ENCODE results near the gene SPIRE2. TPM values are rescaled to one million over a fixed set of nuclear protein-coding genes. Genes with fewer than 3 reads are reported as not detected.
"Not testable (repeated sequence)": the region's sequence is repeated elsewhere in the genome, so short reads cannot be mapped to it uniquely, and the experiment has no call there.

SPIRE2 gene
- polyA plus RNA-seq, 1 donor from 2014 or later: 45.0 TPM

DNA sequence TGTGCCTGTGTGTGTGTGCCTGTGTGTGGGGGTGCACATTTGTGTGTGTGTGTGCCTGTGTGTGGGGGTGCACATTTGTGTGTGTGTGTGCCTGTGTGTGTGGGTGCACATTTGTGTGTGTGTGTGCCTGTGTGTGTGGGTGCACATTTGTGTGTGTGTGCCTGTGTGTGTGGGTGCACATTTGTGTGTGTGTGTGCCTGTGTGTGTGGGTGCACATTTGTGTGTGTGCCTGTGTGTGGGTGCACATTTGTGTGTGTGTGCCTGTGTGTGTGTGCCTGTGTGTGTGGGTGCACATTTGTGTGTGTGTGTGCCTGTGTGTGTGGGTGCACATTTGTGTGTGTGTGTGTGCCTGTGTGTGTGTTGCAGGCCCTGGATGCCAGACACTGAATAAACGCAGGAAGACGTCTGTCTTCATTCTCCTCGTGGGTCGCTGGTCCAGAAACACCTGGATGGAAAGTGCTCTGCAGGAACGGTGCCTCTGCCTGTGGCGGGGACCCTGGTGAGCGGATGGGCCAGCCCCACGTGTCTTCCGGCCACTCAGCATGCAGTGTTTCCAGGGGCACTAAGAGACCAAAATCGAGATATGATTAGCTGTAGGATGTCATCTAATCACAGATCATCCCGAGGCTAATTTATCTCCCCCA, 86.5 kb downstream of the SPIRE2 start:
- H3K27ac ChIP-seq (ENCODE audit: low read length); H3K9me3 ChIP-seq (ENCODE audit: low read length); H3K36me3 ChIP-seq (ENCODE audit: insufficient read depth, low read length): not testable (repeated sequence)

DNA sequence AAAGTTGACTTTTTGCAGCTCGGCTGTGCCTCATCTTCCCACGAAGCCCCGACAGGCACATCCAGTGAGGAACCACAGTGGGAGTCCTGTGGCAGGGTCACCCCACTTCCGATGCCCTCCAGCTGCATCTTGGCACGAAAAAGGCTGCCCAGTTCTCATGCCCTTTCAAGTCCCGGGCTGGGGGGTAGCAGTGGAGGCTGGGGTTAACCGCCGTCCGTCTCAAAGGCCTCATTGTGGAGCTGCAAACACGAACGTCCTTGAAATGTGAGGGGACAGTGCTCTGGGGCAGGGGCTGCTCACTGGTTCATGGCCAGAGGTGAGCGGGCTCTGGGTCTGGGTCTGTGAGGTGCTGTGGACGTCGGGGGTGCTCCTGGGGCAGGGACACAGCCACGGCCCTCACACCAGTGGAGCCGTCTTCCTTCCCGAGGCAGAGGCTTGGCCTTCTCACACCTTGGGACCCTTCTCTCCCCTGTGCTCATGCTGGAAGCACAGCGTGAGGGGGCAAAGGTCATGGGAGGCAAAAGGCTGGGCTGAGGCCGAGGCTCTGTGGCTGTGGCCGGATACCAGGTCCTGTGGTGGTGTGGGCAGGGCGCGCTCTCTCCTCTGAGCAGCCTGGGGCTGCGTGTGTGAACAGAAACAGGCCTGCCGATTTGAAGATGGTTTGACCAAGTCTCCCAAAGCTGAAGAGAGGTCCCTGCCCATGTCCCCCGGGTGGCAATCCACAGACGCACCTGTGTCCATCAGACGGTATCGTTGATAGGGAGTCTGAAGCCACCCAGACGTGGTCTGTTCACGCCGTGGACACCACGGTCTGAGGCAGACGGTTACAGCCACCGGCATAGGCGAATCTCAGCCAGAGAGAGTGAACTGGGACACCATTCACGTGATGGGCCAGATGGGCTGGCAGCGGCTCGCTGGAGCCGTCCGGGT, 87.3 kb downstream of the SPIRE2 start:
- H3K27ac ChIP-seq (ENCODE audit: low read length): no peak overlapping the region
- no peak overlapping the region for H2AFZ ChIP-seq (ENCODE audit: low read depth, low read length)
- TF ChIP-seq, protein P1, sequence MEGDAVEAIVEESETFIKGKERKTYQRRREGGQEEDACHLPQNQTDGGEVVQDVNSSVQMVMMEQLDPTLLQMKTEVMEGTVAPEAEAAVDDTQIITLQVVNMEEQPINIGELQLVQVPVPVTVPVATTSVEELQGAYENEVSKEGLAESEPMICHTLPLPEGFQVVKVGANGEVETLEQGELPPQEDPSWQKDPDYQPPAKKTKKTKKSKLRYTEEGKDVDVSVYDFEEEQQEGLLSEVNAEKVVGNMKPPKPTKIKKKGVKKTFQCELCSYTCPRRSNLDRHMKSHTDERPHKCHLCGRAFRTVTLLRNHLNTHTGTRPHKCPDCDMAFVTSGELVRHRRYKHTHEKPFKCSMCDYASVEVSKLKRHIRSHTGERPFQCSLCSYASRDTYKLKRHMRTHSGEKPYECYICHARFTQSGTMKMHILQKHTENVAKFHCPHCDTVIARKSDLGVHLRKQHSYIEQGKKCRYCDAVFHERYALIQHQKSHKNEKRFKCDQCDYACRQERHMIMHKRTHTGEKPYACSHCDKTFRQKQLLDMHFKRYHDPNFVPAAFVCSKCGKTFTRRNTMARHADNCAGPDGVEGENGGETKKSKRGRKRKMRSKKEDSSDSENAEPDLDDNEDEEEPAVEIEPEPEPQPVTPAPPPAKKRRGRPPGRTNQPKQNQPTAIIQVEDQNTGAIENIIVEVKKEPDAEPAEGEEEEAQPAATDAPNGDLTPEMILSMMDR (IDR thresholded peaks at IDR 0.05; ENCODE audit: poor library complexity, severe bottlenecking): no peak
- no peak for TF ChIP-seq EZH2 (IDR thresholded peaks at IDR 0.05; ENCODE audit: borderline replicate concordance, insufficient read depth, low read length, poor library complexity, severe bottlenecking)
- no peak for TF ChIP-seq TAF1 (IDR thresholded peaks at IDR 0.05; ENCODE audit: low read depth)
- TF ChIP-seq POLR2AphosphoS5 (IDR thresholded peaks at IDR 0.05): no peak
- no peak for TF ChIP-seq EP300 (conservative IDR thresholded peaks at IDR 0.05; ENCODE audit: poor library complexity, severe bottlenecking)
- no peak for TF ChIP-seq SMC3 (conservative IDR thresholded peaks at IDR 0.05; ENCODE audit: poor library complexity)
- no peak for TF ChIP-seq MXI1 (conservative IDR thresholded peaks at IDR 0.05; ENCODE audit: poor library complexity, severe bottlenecking)
- TF ChIP-seq RAD21 (conservative IDR thresholded peaks at IDR 0.05): no peak
- TF ChIP-seq, protein P2, sequence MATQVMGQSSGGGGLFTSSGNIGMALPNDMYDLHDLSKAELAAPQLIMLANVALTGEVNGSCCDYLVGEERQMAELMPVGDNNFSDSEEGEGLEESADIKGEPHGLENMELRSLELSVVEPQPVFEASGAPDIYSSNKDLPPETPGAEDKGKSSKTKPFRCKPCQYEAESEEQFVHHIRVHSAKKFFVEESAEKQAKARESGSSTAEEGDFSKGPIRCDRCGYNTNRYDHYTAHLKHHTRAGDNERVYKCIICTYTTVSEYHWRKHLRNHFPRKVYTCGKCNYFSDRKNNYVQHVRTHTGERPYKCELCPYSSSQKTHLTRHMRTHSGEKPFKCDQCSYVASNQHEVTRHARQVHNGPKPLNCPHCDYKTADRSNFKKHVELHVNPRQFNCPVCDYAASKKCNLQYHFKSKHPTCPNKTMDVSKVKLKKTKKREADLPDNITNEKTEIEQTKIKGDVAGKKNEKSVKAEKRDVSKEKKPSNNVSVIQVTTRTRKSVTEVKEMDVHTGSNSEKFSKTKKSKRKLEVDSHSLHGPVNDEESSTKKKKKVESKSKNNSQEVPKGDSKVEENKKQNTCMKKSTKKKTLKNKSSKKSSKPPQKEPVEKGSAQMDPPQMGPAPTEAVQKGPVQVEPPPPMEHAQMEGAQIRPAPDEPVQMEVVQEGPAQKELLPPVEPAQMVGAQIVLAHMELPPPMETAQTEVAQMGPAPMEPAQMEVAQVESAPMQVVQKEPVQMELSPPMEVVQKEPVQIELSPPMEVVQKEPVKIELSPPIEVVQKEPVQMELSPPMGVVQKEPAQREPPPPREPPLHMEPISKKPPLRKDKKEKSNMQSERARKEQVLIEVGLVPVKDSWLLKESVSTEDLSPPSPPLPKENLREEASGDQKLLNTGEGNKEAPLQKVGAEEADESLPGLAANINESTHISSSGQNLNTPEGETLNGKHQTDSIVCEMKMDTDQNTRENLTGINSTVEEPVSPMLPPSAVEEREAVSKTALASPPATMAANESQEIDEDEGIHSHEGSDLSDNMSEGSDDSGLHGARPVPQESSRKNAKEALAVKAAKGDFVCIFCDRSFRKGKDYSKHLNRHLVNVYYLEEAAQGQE (IDR thresholded peaks at IDR 0.05; ENCODE audit: borderline replicate concordance): no peak
- H3K27me3 ChIP-seq (ENCODE audit: insufficient read depth, low read depth, low read length): no peaks in the 10 kb centered on the region
- no peaks in the 10 kb centered on the region for H3K36me3 ChIP-seq (ENCODE audit: insufficient read depth, low read length)
- no peaks in the 10 kb centered on the region for H3K9me2 ChIP-seq (ENCODE audit: insufficient read depth, low read length)
- no peak overlapping the region for H3K9ac ChIP-seq (ENCODE audit: low read length)
- H3K4me3 ChIP-seq (ENCODE audit: low read length): no peak overlapping the region
- no peaks in the 10 kb centered on the region for H4K20me1 ChIP-seq (ENCODE audit: insufficient read depth)
- peaks cover 13% of the 10 kb centered on the region for H3K79me2 ChIP-seq (replicated peaks; ENCODE audit: insufficient read depth, low read length)
- no peak overlapping the region for H3K4me2 ChIP-seq (ENCODE audit: low read length)
- H3K9me3 ChIP-seq (ENCODE audit: low read length): no peaks in the 10 kb centered on the region
- no peaks in the 10 kb centered on the region for H3F3A ChIP-seq (ENCODE audit: insufficient read depth, low read length, poor library complexity, severe bottlenecking)

More for the DNA sequence above, 86.5 kb downstream of the SPIRE2 start:
- not testable (repeated sequence) for H2AFZ ChIP-seq (ENCODE audit: low read depth, low read length); H3K79me2 ChIP-seq (replicated peaks; ENCODE audit: insufficient read depth, low read length); H4K20me1 ChIP-seq (ENCODE audit: insufficient read depth); H3F3A ChIP-seq (ENCODE audit: insufficient read depth, low read length, poor library complexity, severe bottlenecking); H3K9me2 ChIP-seq (ENCODE audit: insufficient read depth, low read length); H3K4me2 ChIP-seq (ENCODE audit: low read length); H3K27me3 ChIP-seq (ENCODE audit: insufficient read depth, low read depth, low read length); H3K9ac ChIP-seq (ENCODE audit: low read length); H3K4me3 ChIP-seq (ENCODE audit: low read length)
